Activated CD4-positive, alpha-beta T cell treated with anti-CD3 and anti-CD28 coated beads, Interleukin-2, amount 50 U/mL, for 24 hours (primary cell): ENCODE results near the gene IL1R1.

Experiments used
- DNase-seq, 2 donors: peaks; one replicate each; pipeline ENCODE4 v3.0.0-alpha.2; 2020; ENCODE audit warnings: low read depth in 1 of 2, low spot score in 1 of 2

IL1R1 gene

GRCh38 chr2:102171946-102172345 lies 29.4 kb downstream of the IL1R1 start:
- DNase-seq = no peak

GRCh38 chr2:102172745-102173144 lies 30.2 kb downstream of the IL1R1 start:
- no peak for DNase-seq

GRCh38 chr2:102176172-102176571 lies 33.6 kb downstream of the IL1R1 start:
- DNase-seq = no peak

- DNase-seq = no peak
These were observed 35.4 kb downstream of the IL1R1 start for GRCh38 chr2:102177814-102178478.

GRCh38 chr2:102179061-102179460 lies 36.5 kb downstream of the IL1R1 start:
- no peak for DNase-seq

- no peak for DNase-seq
These were observed 37.5 kb downstream of the IL1R1 start for GRCh38 chr2:102179788-102180686.

GRCh38 chr2:102180687-102180999 lies 38.1 kb downstream of the IL1R1 start:
- DNase-seq = no peak

GRCh38 chr2:102181376-102181775 lies 38.8 kb downstream of the IL1R1 start:
- DNase-seq = no peak

GRCh38 chr2:102181919-102182635 lies 39.5 kb downstream of the IL1R1 start:
- no peak for DNase-seq

GRCh38 chr2:102184018-102184417 lies 41.5 kb downstream of the IL1R1 start:
- DNase-seq = no peak

- DNase-seq = no peak
These were observed 42.0 kb downstream of the IL1R1 start for GRCh38 chr2:102184568-102184967.

GRCh38 chr2:102185347-102185746 lies 42.8 kb downstream of the IL1R1 start:
- no peak for DNase-seq

GRCh38 chr2:102186791-102187495 lies 44.4 kb downstream of the IL1R1 start, which contains the start of gene IL1RL2:
IL1RL2 (plus strand) TSS chr2:102187023; CDS start chr2:102187868, 845 bp downstream.
- DNase-seq = no peak

- peak; percentile 28 to 41 for DNase-seq
These were observed 45.1 kb downstream of the IL1R1 start for GRCh38 chr2:102187496-102188150.

- DNase-seq = no peak
These were observed 48.0 kb downstream of the IL1R1 start for GRCh38 chr2:102190430-102191107.

- no peak for DNase-seq
These were observed 49.0 kb downstream of the IL1R1 start for GRCh38 chr2:102191501-102191900.

GRCh38 chr2:102193074-102193473 lies 50.5 kb downstream of the IL1R1 start:
- no peak for DNase-seq

GRCh38 chr2:102194609-102195268 lies 52.2 kb downstream of the IL1R1 start:
- no peak for DNase-seq

- DNase-seq = no peak
These were observed 55.0 kb downstream of the IL1R1 start for GRCh38 chr2:102197389-102198137.
